Right cardiac atrium (tissue), 5 donors: ENCODE data around the gene SREK1. TPM values are rescaled to one million over a fixed set of nuclear protein-coding genes. Genes with fewer than 3 reads are reported as not detected.
"Not testable (repeated sequence)": the region's sequence is repeated elsewhere in the genome, so short reads cannot be mapped to it uniquely, and the experiment has no call there.

Source experiments
- ATAC-seq, 2 donors: fragments of 200-7000 bp; cut with Tn5 transposase; one replicate each; pipeline versions ENCODE4 v1.8.0 to v1.9.1; 2020; ENCODE audit warnings: moderate library complexity in 2 of 2, mild to moderate bottlenecking in 1 of 2
- DNase-seq, 3 donors: peaks; one replicate each; pipeline ENCODE4 v3.0.0-alpha.2; 2020
- H3K27ac ChIP-seq: one replicate; pipeline ENCODE4 v1.5.1; 2013; ENCODE audit warnings: mild to moderate bottlenecking, low read length, control low read depth, moderate library complexity
- H3K27me3 ChIP-seq: one replicate; pipeline ENCODE4 v1.6.1; 2013; ENCODE audit not compliant: control insufficient read depth, insufficient read depth
- H3K4me1 ChIP-seq: one replicate; pipeline ENCODE4 v1.6.1; 2013; ENCODE audit warnings: low read length; ENCODE audit not compliant: control insufficient read depth, insufficient read depth
- H3K4me3 ChIP-seq: one replicate; pipeline ENCODE4 v1.5.1; 2013; ENCODE audit warnings: low read length, control low read depth
- H3K9me3 ChIP-seq: one replicate; pipeline ENCODE4 v1.6.1; 2013; ENCODE audit warnings: low read length; ENCODE audit not compliant: control insufficient read depth
- WGBS: extraction: QIAGEN DNeasy Blood & Tissue Kit; methylation state at CpG from one replicate; pipeline ENCODE4 v1.1.7; 2013; 5-methylcytosine and 5-hydroxymethylcytosine counted together
- intact Hi-C, 4 donors: fragments of 100-400 bp; cut with DNase I; formaldehyde crosslinking; loops; one replicate each; pipeline versions ENCODE4 v1.11.0 to v1.14.0; 2022 to 2023
- long read RNA-seq, 4 donors: library from polyadenylated mRNA; unstranded; transcript quantifications; one replicate each; pipeline ENCODE4 v2.0.0, GENCODE V29; 2020 to 2021
- polyA plus RNA-seq: library from polyadenylated mRNA; stranded (reverse); fragments of 200-250 nt; gene quantifications from one replicate; pipeline ENCODE4 v1.2.3, GENCODE V29; 2013
- total RNA-seq, 4 donors: library from RNA; stranded (reverse); fragmentation: NEBNext Ultra II Directional; extraction: Animal tissue kit (Norgen Biotek cat#: 25700); gene quantifications; one replicate each; pipeline ENCODE4 v1.2.1, GENCODE V29; 2021
- donor health status: healthy with polysubstance abuse.
- donor health status: DM: no; HTN: yes; CAD: no.
- donor health status: DM: no; HTN: no; CAD: no.
- donor health status: DM: no; HTN: yes; CAD: no; lungs with severe emphysema.
- donor health status: DM: yes; HTN: yes; CAD: no.

SREK1 gene, protein sequence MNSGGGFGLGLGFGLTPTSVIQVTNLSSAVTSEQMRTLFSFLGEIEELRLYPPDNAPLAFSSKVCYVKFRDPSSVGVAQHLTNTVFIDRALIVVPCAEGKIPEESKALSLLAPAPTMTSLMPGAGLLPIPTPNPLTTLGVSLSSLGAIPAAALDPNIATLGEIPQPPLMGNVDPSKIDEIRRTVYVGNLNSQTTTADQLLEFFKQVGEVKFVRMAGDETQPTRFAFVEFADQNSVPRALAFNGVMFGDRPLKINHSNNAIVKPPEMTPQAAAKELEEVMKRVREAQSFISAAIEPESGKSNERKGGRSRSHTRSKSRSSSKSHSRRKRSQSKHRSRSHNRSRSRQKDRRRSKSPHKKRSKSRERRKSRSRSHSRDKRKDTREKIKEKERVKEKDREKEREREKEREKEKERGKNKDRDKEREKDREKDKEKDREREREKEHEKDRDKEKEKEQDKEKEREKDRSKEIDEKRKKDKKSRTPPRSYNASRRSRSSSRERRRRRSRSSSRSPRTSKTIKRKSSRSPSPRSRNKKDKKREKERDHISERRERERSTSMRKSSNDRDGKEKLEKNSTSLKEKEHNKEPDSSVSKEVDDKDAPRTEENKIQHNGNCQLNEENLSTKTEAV
- total RNA-seq (10 to 100 TPM; 32.5 to 42.6 (median 33.3) TPM), polyA plus RNA-seq (23.2 TPM)
- long read RNA-seq, donor 1, full-length matches to known transcripts = 6 of 47 reads
- long read RNA-seq, donor 1, partial matches to known transcripts = 36 of 47 reads
- long read RNA-seq, donor 1, other reads (novel, unspliced or antisense) = 5 of 47 reads
- long read RNA-seq, donor 2, full-length matches to known transcripts = 7 of 13 reads
- long read RNA-seq, donor 2, partial matches to known transcripts = 5 of 13 reads
- long read RNA-seq, donor 2, other reads (novel, unspliced or antisense) = 1 of 13 reads
- long read RNA-seq, donor 3, full-length matches to known transcripts = 6 of 88 reads
- long read RNA-seq, donor 3, partial matches to known transcripts = 71 of 88 reads
- long read RNA-seq, donor 3, other reads (novel, unspliced or antisense) = 11 of 88 reads
- long read RNA-seq, donor 4, full-length matches to known transcripts = 7 of 12 reads
- long read RNA-seq, donor 4, partial matches to known transcripts = 1 of 12 reads
- long read RNA-seq, donor 4, other reads (novel, unspliced or antisense) = 4 of 12 reads

DNA sequence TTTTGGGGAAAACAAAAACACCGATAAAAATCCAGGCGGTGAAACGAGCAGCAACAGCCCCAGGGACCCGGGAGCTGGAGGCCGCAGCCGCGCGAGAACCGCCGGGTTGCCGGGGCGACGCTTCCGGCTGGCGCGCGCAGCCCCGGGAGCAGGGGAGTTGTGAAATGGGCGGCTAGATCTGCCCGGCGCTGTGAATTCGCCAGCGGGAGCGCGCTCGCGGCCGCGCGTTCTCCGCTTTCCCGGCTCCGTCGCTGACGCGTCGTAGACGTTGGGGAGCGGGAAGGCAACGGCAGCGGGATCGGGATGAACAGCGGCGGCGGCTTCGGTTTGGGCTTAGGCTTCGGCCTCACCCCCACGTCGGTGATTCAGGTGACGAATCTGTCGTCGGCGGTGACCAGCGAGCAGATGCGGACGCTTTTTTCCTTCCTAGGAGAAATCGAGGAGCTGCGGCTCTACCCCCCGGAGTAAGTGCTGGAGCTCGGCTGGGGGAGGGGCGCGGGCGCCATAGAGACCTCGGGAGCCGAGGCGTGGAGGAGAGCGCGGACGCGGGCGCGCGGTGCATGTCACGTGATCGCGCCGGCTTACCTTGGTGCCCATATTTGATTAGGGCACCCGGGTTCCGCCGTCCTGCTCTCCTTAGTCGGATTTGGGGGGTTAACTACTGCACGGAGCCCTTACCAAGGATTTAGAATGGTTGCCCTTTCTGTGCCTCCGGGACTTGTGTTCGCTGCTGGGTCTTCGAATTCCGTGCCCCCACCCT lies at the start of gene SREK1:
Gene SREK1 (plus strand): TSS at position 227 of the 760 bp plus-strand sequence. CDS start 77 bp downstream, at position 304.
- intact Hi-C loops = loop anchor here in 1 of 4 donors (10.0 kb wide), 1 partner anchor 219 kb away; the partner anchor contains the start of gene ERBIN
- no peaks in the 10 kb centered on the region for H3K4me1 ChIP-seq
- ATAC-seq (peak; percentile 97 to 98), DNase-seq (peak; percentile 94 to 98 (median 97))
- under 1% methylated on average over 86 of the region's 86 CpGs for WGBS
- no peaks in the 10 kb centered on the region for H3K27me3 ChIP-seq
- H3K27ac ChIP-seq = peak within 1 kb of the TSS; percentile 85
- H3K4me3 ChIP-seq = peak within 1 kb of the TSS; percentile 79
- no peaks in the 10 kb centered on the region for H3K9me3 ChIP-seq

DNA sequence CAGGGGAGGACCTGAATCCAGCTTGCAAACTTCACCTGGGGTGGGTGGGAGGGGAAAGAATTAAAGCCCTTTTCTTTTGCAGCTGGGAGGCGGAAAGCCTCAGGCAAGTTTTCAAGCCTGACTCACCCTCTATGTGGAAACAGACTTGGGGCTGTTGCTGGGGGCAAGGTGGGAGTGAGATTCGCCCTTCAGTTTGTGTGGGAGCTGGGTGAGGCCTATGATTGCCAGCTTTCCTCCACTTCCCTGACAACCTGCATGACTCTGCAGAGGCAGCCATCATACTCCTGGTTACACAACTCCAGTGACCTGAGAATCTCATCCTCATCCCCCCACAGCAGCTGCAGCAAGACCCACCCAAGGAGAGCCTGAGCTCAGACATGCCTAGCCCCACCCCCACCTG lies 43.2 kb upstream of the SREK1 start:
- no peak overlapping the region for H3K27ac ChIP-seq
- 98% methylated on average over 2 of the region's 2 CpGs for WGBS
- intact Hi-C loops = no loop called here
- ATAC-seq = no peak
- H3K4me1 ChIP-seq = no peaks in the 10 kb centered on the region
- no peaks in the 10 kb centered on the region for H3K27me3 ChIP-seq
- H3K9me3 ChIP-seq = no peaks in the 10 kb centered on the region
- no peak for DNase-seq
- no peak overlapping the region for H3K4me3 ChIP-seq

DNA sequence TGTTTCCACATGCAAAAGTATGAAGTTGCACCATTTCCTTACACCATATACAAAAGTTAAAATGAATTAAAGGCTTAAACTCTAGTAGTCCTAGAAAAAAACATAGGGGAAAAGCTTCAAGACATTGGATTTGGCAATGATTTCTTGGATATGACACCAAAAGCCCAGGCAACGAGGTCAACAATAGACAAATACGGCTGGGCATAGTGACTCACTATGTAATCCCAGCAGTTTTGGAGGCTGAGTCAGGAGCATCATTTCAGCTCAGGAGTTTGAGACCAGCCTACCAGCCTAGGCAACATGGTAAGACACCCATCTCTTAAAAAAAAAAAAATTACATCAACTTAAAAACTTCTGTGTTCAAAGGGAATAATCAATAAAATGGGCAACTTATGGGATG lies 30.9 kb upstream of the SREK1 start:
- 86% methylated on average over 2 of the region's 2 CpGs for WGBS
- Histone ChIP-seq H3K27ac (no peak overlapping the region), H3K4me3 (no peak overlapping the region), H3K9me3 (no peaks in the 10 kb centered on the region), H3K27me3 (no peaks in the 10 kb centered on the region), H3K4me1 (no peaks in the 10 kb centered on the region)
- ATAC-seq = no peak
- DNase-seq = no peak
- intact Hi-C loops = no loop called here

DNA sequence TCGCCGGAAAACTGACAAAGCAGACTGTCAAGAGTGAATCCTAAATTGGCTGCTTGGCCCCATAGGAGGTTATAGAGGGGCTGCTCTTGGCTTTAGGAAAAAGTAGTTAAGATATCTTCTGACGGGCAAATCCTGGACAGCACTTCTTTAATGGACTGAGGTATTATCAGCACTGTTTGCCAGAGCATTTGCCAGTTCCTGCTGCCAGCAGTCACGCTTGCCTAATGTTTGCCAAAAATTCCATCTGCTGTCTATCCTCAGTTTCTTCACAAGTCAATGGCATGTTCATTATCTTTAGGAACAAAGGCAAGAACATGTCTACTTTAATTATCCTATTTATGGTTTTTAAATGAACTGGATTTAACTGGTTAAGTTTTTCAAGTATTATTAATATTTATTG lies 25.8 kb upstream of the SREK1 start:
- ATAC-seq (no peak), DNase-seq (no peak)
- no peak overlapping the region for H3K27ac ChIP-seq
- no peaks in the 10 kb centered on the region for H3K4me1 ChIP-seq
- no peak overlapping the region for H3K4me3 ChIP-seq
- H3K9me3 ChIP-seq = no peaks in the 10 kb centered on the region
- intact Hi-C loops = no loop called here
- 50% methylated on average over 4 of the region's 4 CpGs for WGBS
- H3K27me3 ChIP-seq = no peaks in the 10 kb centered on the region

DNA sequence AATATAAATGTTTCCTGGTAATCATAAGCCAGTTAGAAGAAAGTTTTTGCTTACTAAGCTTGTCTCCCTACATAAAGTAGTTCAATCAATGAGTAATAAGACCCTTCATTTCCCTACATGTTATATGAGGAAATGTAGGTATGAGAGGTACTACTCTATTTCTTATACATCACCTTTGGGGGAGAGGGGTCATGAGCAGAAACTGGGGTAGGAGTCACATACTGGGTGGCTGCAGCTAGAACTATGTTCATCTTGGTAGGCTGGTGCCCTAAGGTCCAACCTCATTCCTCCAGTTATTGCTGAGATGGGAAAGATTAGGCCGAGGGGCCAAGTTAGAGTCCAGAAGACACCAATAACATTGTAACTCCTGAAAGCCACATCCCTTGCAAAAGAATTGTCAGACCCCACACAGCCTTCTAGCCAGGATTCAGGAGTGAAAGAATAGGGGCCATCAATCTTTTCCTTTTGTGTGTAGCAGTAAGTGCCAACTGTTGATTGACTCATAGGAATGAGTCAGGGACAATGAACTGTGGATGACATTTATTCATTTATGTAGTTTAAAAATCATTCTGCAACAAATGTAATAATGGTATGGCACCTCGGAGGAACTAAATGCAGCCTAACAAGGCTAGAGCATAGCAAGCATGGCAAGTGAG lies 21.6 kb upstream of the SREK1 start:
- Histone ChIP-seq H3K9me3 (no peaks in the 10 kb centered on the region), H3K4me1 (no peaks in the 10 kb centered on the region), H3K27ac (no peak overlapping the region), H3K27me3 (no peaks in the 10 kb centered on the region), H3K4me3 (no peak overlapping the region)
- DNase-seq (no peak), ATAC-seq (no peak)
- WGBS = 91% methylated on average over 2 of the region's 2 CpGs
- intact Hi-C loops = no loop called here

DNA sequence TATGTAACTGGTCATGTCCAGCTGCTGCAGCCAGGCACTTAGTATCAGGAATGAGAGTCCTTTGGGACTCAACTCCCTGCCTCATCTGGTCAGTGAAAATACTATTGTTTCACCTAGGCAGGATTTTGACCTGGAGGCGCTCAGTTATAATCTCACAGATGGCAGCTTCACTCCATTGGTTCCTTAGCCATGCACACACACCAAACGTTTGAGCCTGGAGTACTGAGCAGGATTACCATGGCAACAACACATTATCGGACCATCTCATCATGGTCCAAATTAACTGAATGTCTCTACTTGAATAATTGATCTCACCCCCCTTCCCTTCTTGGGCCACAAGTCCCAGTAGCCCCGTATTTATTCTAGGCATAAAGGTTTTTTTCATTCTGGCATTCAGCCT lies 15.0 kb upstream of the SREK1 start:
- no peak overlapping the region for H3K4me3 ChIP-seq
- no peak overlapping the region for H3K27ac ChIP-seq
- H3K4me1 ChIP-seq = peaks cover 1% of the 10 kb centered on the region
- intact Hi-C loops = no loop called here
- ATAC-seq = no peak
- no peak for DNase-seq
- WGBS = 80% methylated on average over 4 of the region's 4 CpGs
- H3K9me3 ChIP-seq = no peaks in the 10 kb centered on the region
- no peaks in the 10 kb centered on the region for H3K27me3 ChIP-seq

DNA sequence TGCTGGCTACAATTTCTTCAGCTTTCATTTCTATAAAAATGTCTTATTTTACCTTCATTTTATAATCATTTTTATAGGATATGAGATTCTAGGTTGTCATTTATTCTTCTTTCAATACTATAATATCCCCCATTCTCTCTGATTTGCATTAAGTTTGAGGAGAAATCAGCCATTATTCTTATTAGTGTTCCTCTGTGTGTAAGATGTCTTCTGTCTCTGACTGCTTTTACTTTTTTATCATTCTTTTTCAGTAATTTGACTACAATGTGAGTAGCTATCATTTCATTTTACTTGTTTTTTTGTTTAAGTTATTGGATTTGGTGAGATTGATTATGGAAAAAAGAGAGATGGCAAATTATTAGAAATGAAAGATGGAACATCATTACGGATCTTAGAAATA lies 13.6 kb upstream of the SREK1 start:
- no peak overlapping the region for H3K4me3 ChIP-seq
- no peaks in the 10 kb centered on the region for H3K9me3 ChIP-seq
- DNase-seq (no peak), ATAC-seq (no peak)
- WGBS = 100% methylated on average over 1 of the region's 1 CpG
- H3K4me1 ChIP-seq = peaks cover 3% of the 10 kb centered on the region
- no peak overlapping the region for H3K27ac ChIP-seq
- intact Hi-C loops = no loop called here
- H3K27me3 ChIP-seq = no peaks in the 10 kb centered on the region

DNA sequence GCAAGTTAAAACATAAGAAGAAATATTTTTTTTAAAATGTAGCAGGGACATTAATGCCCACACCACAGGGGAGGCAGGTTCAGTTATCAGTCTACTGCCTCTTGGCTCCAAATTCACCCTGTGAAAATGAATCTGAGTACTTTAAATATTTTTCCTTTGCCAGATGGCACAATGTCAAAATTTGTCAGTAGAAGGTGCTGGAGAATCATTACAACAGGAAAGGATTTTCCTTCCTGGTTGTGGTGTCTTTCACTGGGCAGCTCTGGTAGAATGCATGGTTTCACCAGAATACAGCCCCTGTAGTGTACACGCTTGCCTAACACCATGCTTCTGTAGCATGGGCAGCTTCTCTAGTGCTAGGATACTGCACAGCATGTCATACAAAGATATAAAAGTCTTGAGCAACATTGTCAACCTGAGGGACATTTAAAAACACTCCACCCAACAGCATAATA lies 9.7 kb upstream of the SREK1 start:
- 47% methylated on average over 1 of the region's 1 CpG for WGBS
- peak in 1 of 2 donors; percentile 48 for ATAC-seq
- Histone ChIP-seq H3K4me1 (peaks cover 3% of the 10 kb centered on the region), H3K4me3 (no peak overlapping the region), H3K27me3 (no peaks in the 10 kb centered on the region), H3K9me3 (no peaks in the 10 kb centered on the region), H3K27ac (no peak overlapping the region)
- intact Hi-C loops = no loop called here
- no peak for DNase-seq

DNA sequence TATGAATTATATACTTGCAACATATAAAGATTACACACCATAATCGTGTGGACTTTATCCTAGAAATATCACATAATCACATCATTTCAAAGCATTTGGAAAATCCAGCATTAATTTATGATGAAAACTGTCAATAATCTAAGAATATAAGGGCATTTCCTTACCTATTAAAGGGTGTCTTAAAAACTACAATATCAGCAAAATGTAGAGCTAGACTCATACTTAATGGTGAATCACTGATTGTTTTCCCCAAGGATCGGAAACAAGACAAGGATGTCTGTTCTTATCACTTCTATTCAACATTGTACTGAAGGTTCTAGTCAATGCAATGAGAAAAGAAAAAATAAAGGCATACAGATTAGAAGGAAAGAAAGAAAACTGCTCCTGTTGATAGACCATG lies 8.0 kb upstream of the SREK1 start:
- no peak overlapping the region for H3K27ac ChIP-seq
- ATAC-seq = no peak
- H3K4me1 ChIP-seq = peaks cover 3% of the 10 kb centered on the region
- H3K27me3 ChIP-seq = no peaks in the 10 kb centered on the region
- H3K4me3 ChIP-seq = no peak overlapping the region
- no peaks in the 10 kb centered on the region for H3K9me3 ChIP-seq
- no peak for DNase-seq
- WGBS = 85% methylated on average over 2 of the region's 2 CpGs
- intact Hi-C loops = no loop called here

DNA sequence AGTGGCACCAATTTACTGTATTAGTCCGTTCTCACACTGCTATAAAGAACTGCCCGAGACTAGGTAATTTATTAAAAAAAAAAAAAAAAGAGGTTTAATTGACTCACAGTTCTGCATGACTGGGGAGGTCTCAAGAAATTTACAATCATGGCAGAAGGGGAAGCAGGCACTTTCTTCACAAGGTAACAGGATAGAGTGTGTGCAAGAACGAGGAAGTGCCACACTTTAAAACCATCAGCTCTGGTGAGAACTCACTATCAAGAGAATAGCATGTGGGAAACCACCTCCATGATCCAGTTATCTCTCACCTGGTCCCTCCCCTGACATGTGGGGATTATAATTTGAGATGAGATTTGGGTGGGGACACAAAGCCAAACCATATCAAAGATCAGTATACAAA lies 7.2 kb upstream of the SREK1 start:
- DNase-seq, H3K27ac ChIP-seq, intact Hi-C loops, H3K4me3 ChIP-seq, ATAC-seq, H3K27me3 ChIP-seq, H3K9me3 ChIP-seq, H3K4me1 ChIP-seq: not testable (repeated sequence)
- WGBS = 82% methylated on average over 3 of the region's 3 CpGs
